GM19328 (cell line): ENCODE results near the gene PKD1L1.
"Not testable (repeated sequence)": the region's sequence is repeated elsewhere in the genome, so short reads cannot be mapped to it uniquely, and the experiment has no call there.

Experiments used
- ATAC-seq: cut with Tn5 transposase; IDR thresholded peaks from one replicate; pipeline ENCODE4 v1.9.1; 2021; ENCODE audit warnings: mild to moderate bottlenecking, moderate library complexity; ENCODE audit not compliant: unreplicated experiment

PKD1L1 gene

DNA sequence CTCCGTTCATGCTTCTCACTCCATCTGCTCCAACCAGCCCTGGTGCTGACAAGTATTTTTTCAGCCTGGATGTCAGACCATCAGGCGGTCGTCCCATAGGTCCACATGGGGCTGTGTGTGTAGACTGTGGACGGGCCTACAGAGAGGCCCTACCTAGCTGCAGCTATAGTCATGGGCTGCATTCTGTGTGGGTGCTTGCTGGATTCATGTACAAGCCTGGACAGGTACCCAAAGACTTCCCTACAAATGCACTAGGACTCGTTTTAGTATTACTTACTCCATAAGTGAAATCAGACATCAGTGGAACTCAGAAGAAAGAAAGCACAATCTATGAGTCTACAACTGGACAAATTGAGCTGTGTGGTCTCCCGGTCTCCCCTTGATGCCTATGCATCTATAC is 146.8 kb downstream of the PKD1L1 start:
- no peak for ATAC-seq

DNA sequence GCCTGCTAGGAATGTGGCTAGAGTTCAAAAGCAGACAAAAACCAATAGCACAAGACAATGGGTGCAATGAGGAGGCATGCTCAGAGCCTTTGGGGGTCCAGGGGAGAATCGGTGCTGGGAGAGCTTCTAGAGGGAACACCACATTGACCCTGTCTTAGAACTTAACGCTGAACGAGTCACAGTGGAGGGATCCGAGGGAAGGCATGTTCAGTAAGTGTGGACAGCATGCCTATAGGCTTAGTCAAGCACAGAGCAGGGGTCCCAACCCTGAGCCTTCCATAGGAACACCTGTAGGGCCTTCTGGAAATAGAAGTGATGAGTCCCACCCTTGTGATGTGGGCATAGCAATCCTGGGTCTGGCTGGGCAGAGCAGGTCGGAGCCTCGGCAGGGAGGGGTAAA is 148.7 kb downstream of the PKD1L1 start:
- no peak for ATAC-seq

DNA sequence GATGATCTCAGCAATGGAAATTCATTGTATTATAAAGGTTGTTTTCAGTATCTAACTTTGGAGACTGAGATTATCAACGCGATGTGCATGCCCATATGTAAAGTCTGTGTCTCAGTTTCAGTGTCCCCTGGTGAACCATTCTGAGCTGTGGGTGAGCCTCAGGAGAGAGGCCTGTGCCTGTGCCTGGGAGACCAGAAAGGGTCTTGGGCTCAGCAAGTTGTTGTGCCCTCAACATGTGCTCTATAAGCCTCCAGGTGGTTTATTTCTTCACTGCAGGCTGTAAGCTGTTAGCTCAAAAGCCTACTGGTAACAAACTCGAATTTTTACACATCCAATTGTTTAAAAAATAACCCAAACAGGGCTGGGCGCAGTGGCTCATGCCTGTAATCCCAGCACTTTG is 151.9 kb downstream of the PKD1L1 start:
- ATAC-seq = no peak

DNA sequence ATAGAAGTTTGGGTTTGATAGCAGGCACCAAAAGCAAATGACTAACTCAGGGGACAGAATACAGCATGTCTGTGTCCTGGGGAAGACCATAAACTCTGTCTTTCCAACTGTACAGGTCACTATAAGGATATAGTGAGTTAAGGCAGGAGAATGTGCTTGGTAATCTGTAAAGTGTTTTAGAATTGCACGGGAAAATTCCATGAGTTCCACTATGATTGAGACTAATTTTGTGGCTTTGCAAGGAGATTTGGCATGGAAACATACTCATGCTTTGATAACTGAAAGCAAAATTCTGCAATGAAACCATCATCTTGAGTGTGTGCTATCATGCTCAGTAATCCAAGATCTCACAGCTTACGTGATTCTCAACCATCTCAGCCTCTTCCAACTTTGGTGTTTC is 152.6 kb downstream of the PKD1L1 start:
- no peak for ATAC-seq

DNA sequence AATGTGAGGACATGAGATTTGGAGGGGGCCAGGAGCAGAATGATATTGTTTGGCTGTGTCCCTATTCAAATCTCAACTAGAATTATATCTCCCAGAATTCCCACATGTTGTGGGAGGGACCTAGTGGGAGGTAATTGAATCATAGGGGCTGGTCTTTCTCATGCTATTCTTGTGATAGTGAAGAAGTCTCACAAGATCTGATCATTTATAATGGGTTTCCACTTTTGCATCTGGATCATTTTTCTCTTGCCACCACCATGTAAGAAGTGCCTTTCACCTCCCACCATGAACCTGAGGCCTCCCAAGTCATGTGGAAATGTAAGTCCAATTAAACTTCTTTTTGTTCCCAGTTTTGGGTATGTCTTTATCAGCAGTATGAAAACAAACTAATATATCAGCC is 153.1 kb downstream of the PKD1L1 start:
- not testable (repeated sequence) for ATAC-seq

DNA sequence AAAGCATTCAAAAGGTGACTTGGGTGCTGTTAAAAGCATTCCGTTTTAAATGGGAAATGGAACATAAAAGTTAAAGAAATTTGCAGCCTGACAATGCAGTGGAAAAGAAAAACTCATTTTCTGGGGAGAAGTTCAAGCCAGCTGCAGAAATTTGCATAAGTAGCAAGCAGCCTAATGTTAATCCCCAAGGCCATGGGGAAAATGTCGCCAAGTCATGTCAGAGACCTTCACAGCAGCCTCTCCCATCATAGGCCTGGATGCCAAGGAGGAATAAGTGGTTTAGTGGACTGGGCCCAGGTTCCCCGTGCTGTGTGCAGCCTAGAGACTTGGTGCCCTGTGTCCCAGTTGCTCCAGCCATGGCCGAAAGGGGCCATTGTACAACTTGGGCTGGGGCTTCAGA is 154.2 kb downstream of the PKD1L1 start:
- ATAC-seq = no peak

DNA sequence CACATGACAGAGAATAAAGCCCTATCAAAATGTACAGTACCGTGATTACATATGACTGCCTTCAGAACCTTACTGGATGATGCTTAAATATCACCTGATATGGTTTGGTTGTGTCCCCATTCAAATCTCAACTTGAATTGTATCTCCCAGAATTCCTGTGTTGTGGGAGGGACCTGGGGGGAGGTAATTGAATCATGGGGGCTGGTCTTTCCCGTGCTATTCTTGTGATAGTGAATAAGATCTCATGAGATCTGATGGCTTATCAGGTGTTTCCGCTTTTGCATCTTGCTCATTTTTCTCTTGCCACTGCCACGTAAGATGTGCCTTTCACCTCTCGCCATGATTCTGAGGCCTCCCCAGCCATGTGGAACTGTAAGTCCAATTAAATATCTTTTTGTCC is 155.1 kb downstream of the PKD1L1 start:
- not testable (repeated sequence) for ATAC-seq

DNA sequence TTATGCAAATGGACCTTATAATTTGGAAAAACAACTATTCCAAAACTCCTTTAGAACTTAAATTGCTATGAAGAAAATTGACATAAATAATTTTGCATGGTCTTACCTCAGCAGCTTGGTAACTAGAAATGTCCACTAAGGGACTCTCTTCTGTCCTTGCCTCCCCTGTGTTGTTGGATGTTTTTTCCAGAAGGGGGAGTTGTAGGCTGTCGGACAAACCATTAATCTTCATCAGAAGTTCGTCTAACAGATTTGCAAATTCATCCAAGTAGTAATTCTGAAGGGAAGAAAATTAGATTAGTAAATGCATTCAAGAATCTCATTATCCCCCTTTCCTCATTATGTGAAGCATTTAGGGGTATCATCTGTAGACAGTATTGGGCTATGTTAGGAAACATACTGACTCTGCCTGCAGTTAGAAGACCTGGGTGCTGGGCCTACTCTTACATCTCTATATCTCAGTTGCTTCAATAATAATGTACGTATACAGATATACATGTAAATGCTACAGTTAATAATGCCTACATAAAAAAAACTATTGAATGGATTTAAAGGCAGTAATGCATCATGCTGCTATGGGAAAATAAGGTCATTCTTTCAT is 155.6 kb downstream of the PKD1L1 start:
- ATAC-seq = no peak

DNA sequence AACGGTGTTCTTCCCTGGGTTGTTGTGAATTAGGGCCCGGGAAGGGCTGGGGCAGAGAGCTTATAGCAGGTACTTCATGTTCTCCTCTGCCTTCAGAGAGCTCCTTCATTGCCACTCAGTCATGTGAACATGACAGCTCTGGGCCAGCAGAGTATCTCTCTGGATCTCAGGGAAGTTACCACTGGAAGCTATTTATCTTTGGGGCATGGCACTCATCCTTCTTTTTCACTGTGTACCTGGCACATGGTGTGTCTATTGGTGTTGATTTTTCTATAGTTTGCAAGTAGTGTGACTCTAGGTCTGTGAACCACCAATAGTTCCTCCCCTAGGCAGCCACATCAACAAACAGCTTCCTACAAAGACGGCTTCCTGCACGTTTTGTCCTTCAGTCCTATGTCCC is 156.6 kb downstream of the PKD1L1 start:
- ATAC-seq = no peak

DNA sequence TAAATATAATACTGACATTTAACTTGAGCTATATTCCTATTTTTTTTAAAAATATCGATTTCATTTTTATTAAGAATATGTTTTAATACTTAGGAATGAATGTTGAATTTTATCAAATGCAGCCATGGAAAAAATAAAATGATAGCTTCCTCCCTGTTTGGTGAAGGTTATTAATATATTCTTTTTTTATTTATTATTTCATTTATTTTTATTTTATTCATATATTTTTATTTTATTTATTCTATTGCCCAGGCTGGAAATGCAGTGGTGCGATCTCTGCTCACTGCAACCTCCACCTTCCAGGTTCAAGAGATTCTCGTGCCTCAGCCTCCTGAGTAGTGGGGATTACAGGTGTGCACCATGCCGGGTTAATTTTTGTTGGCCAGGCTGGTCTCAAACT is 160.2 kb downstream of the PKD1L1 start:
- ATAC-seq = no peak

DNA sequence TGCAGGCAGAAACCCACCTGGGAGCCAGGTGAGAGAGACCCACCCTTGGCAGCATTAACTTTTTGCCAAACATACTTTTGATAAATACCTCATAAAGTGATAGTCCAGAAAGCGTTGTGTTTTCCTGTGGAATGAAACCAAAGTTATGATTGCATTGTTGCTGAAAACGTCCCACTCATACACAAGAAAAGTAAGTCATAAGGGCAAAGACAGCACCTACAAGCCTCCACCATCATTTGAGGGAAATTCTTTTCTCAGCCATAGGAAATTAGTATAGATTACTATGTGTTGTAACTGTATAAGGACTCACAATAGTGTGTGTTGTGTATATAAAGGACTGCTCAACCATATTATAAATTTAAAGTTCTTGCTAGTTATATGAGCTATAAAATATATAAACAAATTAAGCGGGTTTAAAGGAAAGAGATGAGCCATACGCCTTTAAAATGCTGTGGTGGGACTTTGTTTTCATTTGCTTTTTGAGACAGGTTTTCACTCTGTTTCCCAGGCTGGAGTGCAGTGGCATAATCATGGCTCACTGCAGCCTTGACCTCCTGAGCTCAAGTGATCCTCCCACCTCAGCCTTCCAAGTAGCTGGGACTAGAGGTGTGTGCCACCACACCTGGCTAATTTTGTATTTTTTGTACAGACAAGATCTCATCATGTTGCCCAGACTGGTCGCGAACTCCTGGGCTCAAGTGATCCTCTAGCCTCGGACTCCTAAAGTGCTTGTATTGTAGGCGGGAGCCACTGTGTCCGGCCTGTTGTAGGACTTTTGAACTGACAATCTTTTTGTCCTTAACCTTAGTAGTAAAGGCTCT is 160.8 kb downstream of the PKD1L1 start:
- no peak for ATAC-seq

DNA sequence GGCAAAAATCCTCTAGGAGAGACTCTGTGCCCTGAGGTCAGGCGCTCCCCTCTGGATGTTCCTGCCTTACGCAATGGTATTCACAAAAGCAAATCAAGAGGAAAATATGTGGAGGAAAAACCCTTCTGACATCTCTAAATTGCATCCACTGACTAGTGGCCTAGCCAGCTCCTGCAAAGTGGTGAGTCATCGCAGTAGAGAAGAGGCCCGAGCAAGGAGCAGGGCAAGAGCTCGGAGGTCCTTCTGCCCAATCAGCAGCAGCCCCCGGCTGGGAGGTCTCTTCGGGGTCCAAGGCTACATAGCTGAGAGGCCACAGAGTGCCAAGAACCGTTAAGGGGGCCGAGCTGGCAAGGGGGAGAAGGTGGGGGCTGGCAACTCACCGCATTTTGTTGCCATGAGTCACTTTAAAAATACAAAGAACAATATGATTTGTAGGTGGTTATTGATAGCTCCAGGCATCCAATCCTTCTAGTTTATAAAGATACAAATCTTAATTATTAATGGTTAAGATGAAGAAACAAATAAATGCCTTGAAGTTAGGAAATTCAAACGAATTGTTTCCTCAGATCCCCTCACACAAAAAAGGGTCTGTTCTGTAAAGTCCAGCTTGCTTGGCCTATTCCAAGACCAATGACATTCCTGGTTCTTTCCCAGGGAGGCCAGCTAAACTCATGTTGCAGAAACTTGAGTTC is 161.6 kb downstream of the PKD1L1 start:
- ATAC-seq = no peak

DNA sequence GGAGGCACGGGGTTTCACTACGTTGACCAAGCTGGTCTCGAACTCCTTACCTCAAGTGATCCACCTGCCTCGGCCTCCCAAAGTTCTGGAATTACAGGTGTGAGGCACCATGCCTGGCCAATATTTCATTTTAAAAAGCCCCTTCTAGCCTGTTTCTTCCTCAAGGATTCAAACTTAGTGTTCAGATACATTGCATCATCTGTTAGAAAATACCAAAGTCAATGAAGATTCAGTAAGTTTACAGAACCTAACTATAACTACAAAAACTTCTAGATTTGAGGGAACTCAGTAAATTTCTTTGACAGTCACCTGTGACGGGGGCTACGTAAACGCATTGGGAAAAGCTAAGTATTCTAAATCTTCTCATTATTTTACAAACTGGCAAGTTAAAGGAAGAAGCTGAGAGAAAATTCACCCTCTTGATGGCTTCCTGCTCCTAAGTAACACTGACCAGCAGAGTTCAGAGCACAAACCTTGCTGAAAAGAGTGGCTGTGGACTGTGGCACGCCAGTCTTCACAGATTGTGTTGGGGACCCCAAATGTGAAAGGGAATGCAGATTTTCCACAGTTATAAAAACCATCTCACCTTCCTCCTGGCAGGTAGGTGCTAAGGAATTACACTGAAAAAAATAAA is 162.2 kb downstream of the PKD1L1 start:
- ATAC-seq = no peak

DNA sequence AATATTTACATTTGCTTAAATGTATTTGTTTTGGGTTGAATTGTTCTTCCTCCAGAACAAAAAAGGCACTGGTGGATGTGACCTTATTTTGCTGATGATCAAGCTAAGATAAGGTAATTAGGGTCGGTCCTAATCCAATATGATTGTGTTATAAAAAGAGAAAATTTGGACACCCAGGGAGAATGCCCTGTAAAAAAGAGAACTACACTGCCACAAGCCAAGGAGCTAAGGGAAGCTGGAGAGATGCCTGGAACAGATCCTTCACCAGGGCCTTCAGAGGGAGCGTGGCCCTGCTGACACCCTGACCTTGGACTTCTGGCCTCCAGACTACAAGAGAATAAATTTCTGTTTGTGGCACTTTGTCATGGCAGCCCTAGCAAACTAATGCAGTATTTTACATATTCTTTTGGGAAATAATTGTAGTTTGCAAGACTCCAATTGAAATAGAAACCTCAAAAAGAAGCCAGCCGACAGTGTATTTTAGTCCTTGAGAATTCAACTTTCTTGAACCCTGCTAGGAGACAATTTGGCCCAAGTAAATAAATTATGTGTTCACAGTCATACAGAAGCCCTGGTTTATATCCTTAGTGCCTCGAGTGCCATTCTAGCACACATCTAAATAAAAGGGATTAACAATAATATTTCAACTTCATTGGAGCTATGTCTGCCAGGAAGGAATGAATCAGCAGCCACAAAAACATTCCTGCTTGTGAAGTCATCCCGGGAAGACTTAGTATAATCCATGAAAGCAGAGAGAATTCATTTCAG is 164.6 kb downstream of the PKD1L1 start:
- no peak for ATAC-seq

DNA sequence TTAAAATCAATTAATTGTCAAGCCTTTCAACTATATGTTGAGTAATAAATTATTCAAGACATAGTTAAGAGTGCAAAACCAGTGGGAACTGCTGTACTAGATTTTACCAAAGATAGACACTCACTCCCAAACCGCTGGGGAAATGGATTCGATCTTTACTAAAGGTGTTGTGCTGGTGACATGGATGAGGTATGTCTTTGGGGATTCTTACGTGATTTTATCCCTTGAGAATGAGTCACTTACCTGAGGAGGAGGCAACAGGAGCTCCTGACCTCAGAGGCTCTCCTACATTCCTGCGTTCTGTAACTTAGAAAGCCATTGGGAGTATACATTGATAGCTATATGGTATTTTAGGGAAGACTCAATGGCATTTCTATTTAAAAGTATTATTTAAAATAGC is 165.5 kb downstream of the PKD1L1 start:
- no peak for ATAC-seq

DNA sequence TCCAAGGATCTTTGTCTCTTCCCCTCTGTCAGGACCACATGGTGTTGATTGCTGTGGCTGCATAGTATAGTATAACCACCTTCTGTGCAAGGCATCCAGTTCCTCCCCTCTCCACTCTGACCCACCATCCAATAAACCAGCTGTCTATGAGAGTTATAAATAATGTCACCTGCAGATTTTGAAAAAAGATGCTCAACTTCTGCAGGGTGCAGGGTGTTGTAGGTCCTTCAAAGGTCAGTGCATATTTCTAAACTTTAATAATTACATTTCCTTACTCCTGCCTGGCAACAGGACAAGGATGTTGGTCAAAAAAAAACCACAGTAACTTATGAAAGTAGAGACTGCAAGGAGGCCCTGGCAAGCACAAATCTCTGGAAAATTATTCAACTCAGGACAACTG is 166.2 kb downstream of the PKD1L1 start:
- ATAC-seq = no peak

DNA sequence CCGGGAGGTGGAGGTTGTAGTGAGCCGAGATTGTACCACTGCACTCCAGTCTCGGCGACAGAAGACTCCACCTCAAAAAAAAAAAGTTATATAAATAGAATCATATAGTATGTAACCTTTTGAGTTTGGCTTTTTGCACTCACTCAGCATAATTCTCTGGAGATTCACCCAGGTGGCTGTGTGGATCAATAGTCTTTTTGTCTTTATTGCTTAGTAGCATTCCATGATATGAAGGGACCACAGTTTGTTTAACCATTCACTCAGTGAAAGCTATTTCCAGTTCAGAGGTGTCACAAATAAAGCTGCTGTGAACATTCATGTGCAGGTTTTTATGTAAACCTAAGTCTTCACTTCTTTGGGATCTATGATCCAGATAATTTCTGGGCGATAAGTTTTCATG is 167.7 kb downstream of the PKD1L1 start:
- ATAC-seq = no peak

DNA sequence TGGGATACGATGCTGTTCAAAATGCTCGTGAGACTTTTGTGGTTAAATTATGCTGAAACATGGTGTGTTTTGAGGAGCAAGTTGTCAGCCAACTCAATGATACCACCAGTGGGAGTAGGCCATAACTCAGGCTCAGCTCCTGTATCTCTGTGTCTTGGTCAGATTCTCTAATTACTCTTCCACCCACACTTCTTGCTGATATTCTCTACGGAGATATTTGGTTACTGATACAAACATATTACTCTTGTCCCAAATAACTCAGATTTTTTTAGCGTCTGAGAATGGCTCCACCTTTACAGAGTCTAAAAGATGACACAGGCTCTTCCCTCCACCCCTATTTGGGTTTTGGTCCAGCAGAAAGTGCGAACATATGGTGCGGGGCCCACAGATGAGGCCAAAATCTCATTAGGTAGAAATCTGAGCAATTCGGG is 168.9 kb downstream of the PKD1L1 start:
- no peak for ATAC-seq

DNA sequence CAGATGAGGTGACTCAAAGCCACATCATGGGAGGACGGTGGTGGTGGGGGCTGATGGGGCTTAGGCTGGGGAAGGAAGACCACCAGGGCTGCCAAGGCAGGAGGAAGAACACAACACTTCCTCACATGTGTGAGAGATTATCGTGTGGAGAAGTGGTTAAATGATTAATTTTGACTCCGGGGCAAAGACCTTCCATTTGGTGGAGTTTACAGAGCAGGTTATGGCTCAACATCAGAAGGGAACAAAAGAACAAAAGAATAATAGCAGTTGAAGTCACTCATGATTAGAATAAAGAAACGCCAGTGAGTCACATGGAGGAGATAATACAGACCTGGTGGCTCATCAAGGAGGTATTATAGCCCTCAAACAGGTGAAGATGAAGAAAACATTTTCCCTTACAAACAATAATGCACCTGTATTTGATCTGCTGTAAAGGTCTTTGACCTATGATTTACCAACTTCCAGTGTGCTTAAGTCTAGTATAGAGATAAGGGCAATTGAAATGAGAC is 170.1 kb downstream of the PKD1L1 start:
- ATAC-seq = no peak

DNA sequence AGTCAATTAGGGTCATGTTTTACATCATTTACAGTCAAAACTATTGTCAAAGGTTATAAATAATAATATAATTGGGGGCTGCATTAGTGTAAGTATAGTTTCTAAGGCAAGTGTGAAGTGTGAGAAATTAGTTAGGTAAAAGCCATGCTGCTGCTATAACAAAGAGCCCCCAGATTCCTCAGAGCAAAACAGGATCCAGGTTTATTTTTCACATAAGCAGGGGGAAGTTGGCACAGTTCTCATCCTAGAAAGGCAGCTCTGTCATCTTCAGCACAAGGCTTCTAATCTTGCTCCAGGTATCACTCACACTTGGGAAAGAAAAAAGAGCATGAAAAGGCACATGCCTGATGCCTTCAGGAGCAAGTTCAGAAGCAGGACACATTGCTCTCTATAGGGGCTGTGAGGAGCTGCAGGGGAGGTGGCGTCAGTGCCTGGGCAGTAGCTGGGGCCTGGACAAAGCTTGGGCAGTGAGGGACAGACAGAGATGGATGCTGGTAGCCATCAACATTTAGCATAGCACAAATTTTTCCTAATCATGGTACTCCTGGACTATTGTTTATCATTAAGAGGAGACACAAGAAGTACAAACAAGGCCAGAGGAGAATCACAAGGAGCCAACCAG is 170.6 kb downstream of the PKD1L1 start:
- no peak for ATAC-seq
